Eye (tissue), 1 donor: ENCODE data around the gene DKK2.

Source experiments
- DNase-seq: peaks from one replicate; pipeline ENCODE4 v3.0.0-alpha.2; 2015

Gene DKK2

GRCh38 chr4:106907216-106907615 is 128.9 kb downstream of the DKK2 start:
- DNase-seq = no peak

GRCh38 chr4:106906728-106907127 is 129.4 kb downstream of the DKK2 start:
- DNase-seq = no peak

- DNase-seq = peak; percentile 67
These were observed 137.4 kb downstream of the DKK2 start for GRCh38 chr4:106898621-106899230.

- DNase-seq = no peak
These were observed 142.2 kb downstream of the DKK2 start for GRCh38 chr4:106893903-106894302.

GRCh38 chr4:106893395-106893881 is 142.7 kb downstream of the DKK2 start:
- DNase-seq = no peak

GRCh38 chr4:106892786-106893185 is 143.3 kb downstream of the DKK2 start:
- DNase-seq = no peak

GRCh38 chr4:106875340-106875739 is 160.8 kb downstream of the DKK2 start:
- DNase-seq = no peak
